OCI-LY3 (cell line): ENCODE measurements around the gene SLC38A11.

ENCODE experiments used
- H2AFZ ChIP-seq: fragments of 200-600, 300-600 bp; shearing (Covaris generic); 2 replicates; pipeline ENCODE4 v1.6.0; 2014; ENCODE audit warnings: antibody characterized with exemption, low read depth, low read length
- H3K27ac ChIP-seq: fragments of 200-600, 300-600 bp; sonication (generic); 2 replicates; pipeline ENCODE4 v1.5.1; 2014; ENCODE audit warnings: mild to moderate bottlenecking, low read length, moderate library complexity, mixed read lengths
- H3K27me3 ChIP-seq: fragments of 200-600, 300-600 bp; sonication (generic); 2 replicates; pipeline ENCODE4 v1.6.1; 2014; ENCODE audit warnings: low read depth, low read length, mixed read lengths
- H3K36me3 ChIP-seq: fragments of 200-600, 300-600 bp; sonication (generic); replicated peaks from 2 replicates; pipeline ENCODE3; 2014; ENCODE audit warnings: low read depth, low read length, mixed read lengths
- H3K4me1 ChIP-seq: fragments of 300-600, 200-600 bp; sonication (generic); 2 replicates; pipeline ENCODE4 v1.6.1; 2014; ENCODE audit warnings: low read length, mixed read lengths
- H3K4me2 ChIP-seq: fragments of 200-600, 300-600 bp; sonication (generic); 2 replicates; pipeline ENCODE4 v1.6.1; 2014; ENCODE audit warnings: low read length, mixed read lengths
- H3K4me3 ChIP-seq: fragments of 300-600, 200-600 bp; sonication (generic); 2 replicates; pipeline ENCODE4 v1.5.1; 2014; ENCODE audit warnings: antibody characterized with exemption, mild to moderate bottlenecking, low read length, moderate library complexity
- H3K79me2 ChIP-seq: fragments of 300-600, 200-600 bp; shearing (Covaris generic); 2 replicates; pipeline ENCODE4 v1.6.1; 2014; ENCODE audit warnings: mild to moderate bottlenecking, low read length, mixed read lengths
- H3K9ac ChIP-seq: fragments of 300-600, 200-600 bp; shearing (Covaris generic); 2 replicates; pipeline ENCODE4 v1.6.0; 2014; ENCODE audit warnings: mild to moderate bottlenecking, low read length, moderate library complexity
- H3K9me3 ChIP-seq: fragments of 200-600, 300-600 bp; shearing (Covaris generic); 2 replicates; pipeline ENCODE4 v1.6.1; 2014; ENCODE audit warnings: low read length, mixed read lengths; ENCODE audit not compliant: insufficient read depth
- H4K20me1 ChIP-seq: fragments of 200-600, 300-600 bp; sonication (generic); 2 replicates; pipeline ENCODE4 v1.6.1; 2016; ENCODE audit warnings: low read length, mixed read lengths; ENCODE audit not compliant: insufficient read depth
- EZH2phosphoT487 ChIP-seq: fragments of 200-600 bp; shearing (Covaris generic); IDR thresholded peaks from 2 replicates; pipeline ENCODE4 v1.6.1; 2018; ENCODE audit warnings: antibody characterized with exemption, mixed run types, low read depth
- TF ChIP-seq, protein P1 (sequence below): fragments of 200-600, 300-600 bp; sonication (generic); IDR thresholded peaks from 2 replicates; pipeline ENCODE4 v1.5.1; 2014; ENCODE audit warnings: antibody characterized with exemption, low read length, low read depth

The SLC38A11 gene

DNA sequence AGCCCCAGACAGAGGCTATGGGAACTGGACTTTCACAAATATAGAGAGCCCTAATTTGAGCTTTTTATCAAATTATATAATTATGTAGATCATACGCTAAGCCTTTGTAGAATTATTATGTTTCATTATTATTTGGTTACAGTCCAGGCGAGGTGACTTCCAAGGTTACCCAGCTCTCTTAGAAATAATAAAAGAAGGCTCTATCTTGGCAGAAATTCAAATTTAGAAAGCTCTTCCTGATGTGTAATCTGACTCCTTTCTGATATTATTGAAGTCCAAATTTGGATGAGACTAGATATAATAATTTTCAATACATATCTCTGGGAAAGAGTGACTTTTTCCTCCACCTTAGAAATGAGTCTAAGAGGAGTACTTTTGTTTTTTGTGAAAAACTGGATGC lies 4.8 kb upstream of the SLC38A11 start:
- Histone ChIP-seq H3K4me2 (no peak overlapping the region), H4K20me1 (no peaks in the 10 kb centered on the region), H3K9ac (no peak overlapping the region), H3K4me3 (no peak overlapping the region), H3K27ac (no peak overlapping the region), H3K27me3 (no peaks in the 10 kb centered on the region), H3K4me1 (peaks cover 32% of the 10 kb centered on the region), H3K9me3 (no peaks in the 10 kb centered on the region), H2AFZ (no peak overlapping the region), H3K36me3 (no peaks in the 10 kb centered on the region), H3K79me2 (no peaks in the 10 kb centered on the region)
- TF ChIP-seq EZH2phosphoT487 = no peak
- TF ChIP-seq, protein P1, sequence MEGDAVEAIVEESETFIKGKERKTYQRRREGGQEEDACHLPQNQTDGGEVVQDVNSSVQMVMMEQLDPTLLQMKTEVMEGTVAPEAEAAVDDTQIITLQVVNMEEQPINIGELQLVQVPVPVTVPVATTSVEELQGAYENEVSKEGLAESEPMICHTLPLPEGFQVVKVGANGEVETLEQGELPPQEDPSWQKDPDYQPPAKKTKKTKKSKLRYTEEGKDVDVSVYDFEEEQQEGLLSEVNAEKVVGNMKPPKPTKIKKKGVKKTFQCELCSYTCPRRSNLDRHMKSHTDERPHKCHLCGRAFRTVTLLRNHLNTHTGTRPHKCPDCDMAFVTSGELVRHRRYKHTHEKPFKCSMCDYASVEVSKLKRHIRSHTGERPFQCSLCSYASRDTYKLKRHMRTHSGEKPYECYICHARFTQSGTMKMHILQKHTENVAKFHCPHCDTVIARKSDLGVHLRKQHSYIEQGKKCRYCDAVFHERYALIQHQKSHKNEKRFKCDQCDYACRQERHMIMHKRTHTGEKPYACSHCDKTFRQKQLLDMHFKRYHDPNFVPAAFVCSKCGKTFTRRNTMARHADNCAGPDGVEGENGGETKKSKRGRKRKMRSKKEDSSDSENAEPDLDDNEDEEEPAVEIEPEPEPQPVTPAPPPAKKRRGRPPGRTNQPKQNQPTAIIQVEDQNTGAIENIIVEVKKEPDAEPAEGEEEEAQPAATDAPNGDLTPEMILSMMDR = no peak

DNA sequence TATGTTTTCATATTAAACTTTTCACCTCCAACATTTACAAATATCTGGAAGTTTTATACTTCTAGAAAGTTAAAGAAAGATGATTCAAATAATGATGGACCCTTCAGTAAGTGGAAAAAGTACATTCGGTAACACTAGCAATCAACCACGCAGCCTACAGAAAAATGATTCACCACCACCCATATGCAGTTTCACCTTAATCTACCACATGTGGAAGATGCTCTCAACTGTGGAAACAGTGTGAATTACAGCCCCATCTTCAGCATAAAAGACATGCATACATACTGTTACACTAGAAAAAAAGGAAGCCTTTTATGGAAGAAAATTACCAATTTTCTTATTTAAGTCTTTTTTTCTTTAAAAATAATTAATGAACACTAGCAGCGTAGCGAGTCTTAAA lies 1.1 kb downstream of the SLC38A11 start:
- Histone ChIP-seq H3K36me3 (no peaks in the 10 kb centered on the region), H3K4me1 (peaks cover 12% of the 10 kb centered on the region), H3K4me3 (no peak overlapping the region), H3K4me2 (peak overlapping the region; percentile 74), H2AFZ (no peak overlapping the region), H3K9ac (no peak overlapping the region), H4K20me1 (no peaks in the 10 kb centered on the region), H3K27me3 (peaks cover 14% of the 10 kb centered on the region), H3K9me3 (no peaks in the 10 kb centered on the region), H3K27ac (no peak overlapping the region), H3K79me2 (no peaks in the 10 kb centered on the region)
- TF ChIP-seq EZH2phosphoT487 = no peak
- TF ChIP-seq, protein P1 = no peak

DNA sequence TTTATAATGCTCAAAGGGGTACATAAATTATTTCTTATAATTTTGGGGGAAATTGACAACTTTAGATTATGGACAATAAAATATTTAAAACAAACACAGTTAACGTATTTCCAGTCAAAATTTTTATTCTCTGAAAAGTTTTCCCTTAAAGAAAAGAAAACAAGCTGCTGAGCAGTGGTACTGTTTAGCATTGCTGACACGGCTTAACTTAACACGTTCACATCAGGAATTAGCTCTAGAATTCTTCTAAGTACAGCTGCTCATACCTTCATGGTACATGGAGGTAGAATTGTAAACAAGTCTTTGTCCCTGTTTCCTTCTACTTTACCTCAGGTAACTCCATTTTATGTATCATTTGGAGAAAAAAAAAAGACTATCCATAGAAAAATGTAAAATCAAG lies 2.0 kb downstream of the SLC38A11 start:
- H3K4me1 ChIP-seq = peaks cover 12% of the 10 kb centered on the region
- peaks cover 14% of the 10 kb centered on the region for H3K27me3 ChIP-seq
- H3K79me2 ChIP-seq = no peaks in the 10 kb centered on the region
- no peak overlapping the region for H2AFZ ChIP-seq
- no peak for TF ChIP-seq EZH2phosphoT487
- TF ChIP-seq, protein P1 = no peak
- H3K36me3 ChIP-seq = no peaks in the 10 kb centered on the region
- H3K4me2 ChIP-seq = no peak overlapping the region
- H3K27ac ChIP-seq = no peak overlapping the region
- H4K20me1 ChIP-seq = no peaks in the 10 kb centered on the region
- H3K9ac ChIP-seq = no peak overlapping the region
- H3K9me3 ChIP-seq = no peaks in the 10 kb centered on the region
- no peak overlapping the region for H3K4me3 ChIP-seq

DNA sequence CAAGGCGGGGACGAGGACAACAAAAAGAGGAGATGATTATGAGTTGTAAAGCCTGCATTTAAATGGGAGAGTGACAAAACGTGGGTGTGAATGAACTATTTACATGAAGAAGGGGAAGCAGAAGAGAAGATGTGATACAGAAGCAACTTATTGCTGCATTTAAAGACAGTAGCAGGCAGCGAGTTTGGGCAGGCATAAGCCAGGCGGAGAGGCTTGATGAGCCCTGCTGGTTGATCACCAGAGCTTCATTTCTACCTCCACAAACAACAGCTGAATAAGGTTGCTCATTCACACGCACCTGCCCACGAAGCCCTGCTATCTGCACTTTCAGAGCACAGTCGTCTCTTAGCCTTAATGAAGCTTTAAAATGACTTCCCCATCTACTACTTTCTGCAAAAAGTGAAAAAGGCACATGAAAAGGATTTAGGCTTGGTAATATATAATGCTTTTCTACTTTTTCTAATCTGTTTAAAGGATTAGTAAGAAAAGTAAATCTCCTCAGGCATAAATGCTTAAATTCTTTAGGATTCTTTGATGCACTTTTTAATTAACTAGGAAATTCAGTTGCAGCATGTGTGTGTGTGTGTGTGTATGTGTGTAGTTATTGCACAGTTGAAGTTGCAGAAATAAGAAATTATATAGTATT lies 3.1 kb downstream of the SLC38A11 start:
- H3K9me3 ChIP-seq = no peaks in the 10 kb centered on the region
- H3K36me3 ChIP-seq = no peaks in the 10 kb centered on the region
- H2AFZ ChIP-seq = peak overlapping the region; percentile 46; the same call in 1 of the 2 replicates
- H3K4me3 ChIP-seq = no peak overlapping the region
- H3K4me2 ChIP-seq = no peak overlapping the region
- no peaks in the 10 kb centered on the region for H3K79me2 ChIP-seq
- H4K20me1 ChIP-seq = no peaks in the 10 kb centered on the region
- TF ChIP-seq, protein P1 = no peak
- no peak for TF ChIP-seq EZH2phosphoT487
- H3K9ac ChIP-seq = no peak overlapping the region
- H3K27ac ChIP-seq = no peak overlapping the region
- H3K4me1 ChIP-seq = peaks cover 12% of the 10 kb centered on the region
- H3K27me3 ChIP-seq = peaks cover 14% of the 10 kb centered on the region
